Gastroesophageal sphincter (tissue), 4 donors: ENCODE results near the gene BAIAP3. TPM values are rescaled to one million over a fixed set of nuclear protein-coding genes. Genes with fewer than 3 reads are reported as not detected.
"Not testable (repeated sequence)": the region's sequence is repeated elsewhere in the genome, so short reads cannot be mapped to it uniquely, and the experiment has no call there.

Experiments
- ATAC-seq: fragments of 150-250 bp; one replicate; pipeline ENCODE4 v1.9.1; 2016; ENCODE audit warnings: mild to moderate bottlenecking, moderate library complexity
- H3K27ac ChIP-seq, 4 donors: fragments of 200-600 bp; sonication (generic) in 3 of 4; 1 replicate in 3 of 4; 2 replicates in 1 of 4; pipeline ENCODE4 v1.5.1; 2016 to 2019
- H3K27me3 ChIP-seq: fragments of 200-600 bp; sonication (generic); one replicate; pipeline ENCODE4 v1.5.1; 2019
- H3K36me3 ChIP-seq, 2 donors: fragments of 200-600 bp; sonication (generic); one replicate each; pipeline ENCODE4 v1.5.1; 2019; ENCODE audit warnings: control low read depth in 1 of 2
- H3K4me1 ChIP-seq, 3 donors: fragments of 200-600 bp; sonication (generic); 1 replicate in 2 of 3; 2 replicates in 1 of 3; pipeline ENCODE4 v1.5.1; 2016 to 2019; ENCODE audit warnings: control low read depth in 2 of 3
- H3K4me3 ChIP-seq, 2 donors: fragments of 200-600 bp; sonication (generic); one replicate each; pipeline ENCODE4 v1.5.1; 2019; ENCODE audit warnings: mild to moderate bottlenecking in 1 of 2, moderate library complexity in 1 of 2
- H3K9me3 ChIP-seq, 3 donors: fragments of 200-600 bp; sonication (generic); one replicate each; pipeline ENCODE4 v1.5.1; 2017 to 2019; ENCODE audit warnings: control low read depth in 2 of 3
- EP300 ChIP-seq: sonication (generic); formaldehyde crosslinking; IDR thresholded peaks from one replicate; pipeline ENCODE4 v1.6.1; 2017; ENCODE audit warnings: antibody characterized with exemption, mild to moderate bottlenecking
- POLR2A ChIP-seq, 2 donors: fragments of 450-650 bp; IDR thresholded peaks; one replicate each; pipeline ENCODE4 v1.6.1; 2017; ENCODE audit warnings: antibody characterized with exemption in 2 of 2, mild to moderate bottlenecking in 2 of 2, moderate library complexity in 1 of 2
- POLR2AphosphoS5 ChIP-seq: sonication (generic); formaldehyde crosslinking; IDR thresholded peaks from one replicate; pipeline ENCODE4 v1.6.1; 2017; ENCODE audit warnings: antibody characterized with exemption
- WGBS, 2 donors: methylation state at CpG; one replicate each; pipeline ENCODE4 v1.1.5; 2018; ENCODE audit warnings: low coverage in 1 of 2; 5-methylcytosine and 5-hydroxymethylcytosine counted together
- total RNA-seq, 4 donors: library from RNA; depleted of rRNA; stranded (reverse); fragments of >200 nt; gene quantifications; one replicate each; pipeline ENCODE4 v1.1.0, GENCODE V29; 2016
- TF ChIP-seq, protein P1 (sequence below), 4 experiments: fragments of 200-600 bp in 2 of 4; fragments of 450-650 bp in 2 of 4; sonication (generic) in 1 of 4; IDR thresholded peaks; one replicate each; pipeline ENCODE4 v1.5.1; 2017 to 2019; ENCODE audit warnings: antibody characterized with exemption in 4 of 4, mild to moderate bottlenecking in 2 of 4, moderate library complexity in 2 of 4

BAIAP3 gene
- total RNA-seq, 4 donors from 2014 or later: 1.1 to 14.2 (median 3.0) TPM

DNA sequence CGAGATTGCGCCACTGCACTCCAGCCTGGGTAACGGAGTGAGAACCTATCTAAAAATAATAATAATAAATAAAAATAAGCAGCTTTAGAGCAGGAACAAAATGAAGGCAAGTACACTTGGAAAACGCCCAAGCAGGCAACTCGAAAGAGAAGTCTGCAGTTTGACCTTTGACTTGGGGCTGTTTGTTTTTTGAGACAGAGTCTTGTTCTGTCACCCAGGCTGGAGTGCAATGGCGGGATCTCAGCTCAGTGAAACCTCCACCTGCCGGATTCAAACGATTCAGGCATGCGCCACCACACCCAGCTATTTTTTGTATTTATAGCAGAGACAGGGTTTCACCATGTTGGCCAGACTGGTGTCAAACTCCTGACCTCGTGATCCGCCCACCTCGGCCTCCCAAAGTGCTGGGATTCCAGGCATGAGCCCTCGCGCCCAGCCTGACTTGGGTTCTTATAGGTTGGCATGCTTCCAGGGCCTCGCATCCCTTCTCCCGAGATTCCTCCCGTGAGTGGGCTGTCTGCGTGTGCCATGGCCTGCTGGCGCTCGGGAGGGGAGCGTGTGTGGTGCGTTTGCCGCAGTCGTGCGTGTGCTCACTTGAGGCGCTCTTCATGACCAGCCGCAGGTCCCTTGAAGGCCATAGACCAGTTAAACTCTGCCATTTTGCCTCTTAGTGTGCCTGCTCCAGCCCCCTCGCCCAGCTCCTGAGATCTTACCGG lies 42.4 kb upstream of the BAIAP3 start:
- Histone ChIP-seq H3K4me1 (peaks cover 0 to 20% (median 0%) of the 10 kb centered on the region in 3 donors), H3K9me3 (no peaks in the 10 kb centered on the region), H3K27me3 (peaks cover 94% of the 10 kb centered on the region), H3K27ac (no peak overlapping the region), H3K36me3 (no peaks in the 10 kb centered on the region), H3K4me3 (no peak overlapping the region)
- TF ChIP-seq EP300: no peak
- TF ChIP-seq, protein P1, sequence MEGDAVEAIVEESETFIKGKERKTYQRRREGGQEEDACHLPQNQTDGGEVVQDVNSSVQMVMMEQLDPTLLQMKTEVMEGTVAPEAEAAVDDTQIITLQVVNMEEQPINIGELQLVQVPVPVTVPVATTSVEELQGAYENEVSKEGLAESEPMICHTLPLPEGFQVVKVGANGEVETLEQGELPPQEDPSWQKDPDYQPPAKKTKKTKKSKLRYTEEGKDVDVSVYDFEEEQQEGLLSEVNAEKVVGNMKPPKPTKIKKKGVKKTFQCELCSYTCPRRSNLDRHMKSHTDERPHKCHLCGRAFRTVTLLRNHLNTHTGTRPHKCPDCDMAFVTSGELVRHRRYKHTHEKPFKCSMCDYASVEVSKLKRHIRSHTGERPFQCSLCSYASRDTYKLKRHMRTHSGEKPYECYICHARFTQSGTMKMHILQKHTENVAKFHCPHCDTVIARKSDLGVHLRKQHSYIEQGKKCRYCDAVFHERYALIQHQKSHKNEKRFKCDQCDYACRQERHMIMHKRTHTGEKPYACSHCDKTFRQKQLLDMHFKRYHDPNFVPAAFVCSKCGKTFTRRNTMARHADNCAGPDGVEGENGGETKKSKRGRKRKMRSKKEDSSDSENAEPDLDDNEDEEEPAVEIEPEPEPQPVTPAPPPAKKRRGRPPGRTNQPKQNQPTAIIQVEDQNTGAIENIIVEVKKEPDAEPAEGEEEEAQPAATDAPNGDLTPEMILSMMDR (IDR thresholded peaks at IDR 0.05): no peak
- TF ChIP-seq POLR2A (IDR thresholded peaks at IDR 0.05): no peak
- TF ChIP-seq POLR2AphosphoS5: no peak
- ATAC-seq: no peak
- 58% methylated on average over 6 to 12 of the region's 29 CpGs for WGBS, 2 donors

- Histone ChIP-seq H3K27ac (no peak overlapping the region), H3K9me3 (no peaks in the 10 kb centered on the region), H3K27me3 (peaks cover 91% of the 10 kb centered on the region), H3K4me3 (no peak overlapping the region), H3K36me3 (no peaks in the 10 kb centered on the region), H3K4me1 (peaks cover 0 to 20% (median 0%) of the 10 kb centered on the region in 3 donors)
- TF ChIP-seq POLR2AphosphoS5 (no peak), POLR2A (IDR thresholded peaks at IDR 0.05) (no peak), EP300 (no peak)
- TF ChIP-seq, protein P1 (IDR thresholded peaks at IDR 0.05): no peak
- 45 to 63% methylated on average over 5 to 13 of the region's 17 CpGs for WGBS, 2 donors
- ATAC-seq: no peak
These were observed 41.9 kb upstream of the BAIAP3 start for GRCh38 chr16:1291576-1291974.

DNA sequence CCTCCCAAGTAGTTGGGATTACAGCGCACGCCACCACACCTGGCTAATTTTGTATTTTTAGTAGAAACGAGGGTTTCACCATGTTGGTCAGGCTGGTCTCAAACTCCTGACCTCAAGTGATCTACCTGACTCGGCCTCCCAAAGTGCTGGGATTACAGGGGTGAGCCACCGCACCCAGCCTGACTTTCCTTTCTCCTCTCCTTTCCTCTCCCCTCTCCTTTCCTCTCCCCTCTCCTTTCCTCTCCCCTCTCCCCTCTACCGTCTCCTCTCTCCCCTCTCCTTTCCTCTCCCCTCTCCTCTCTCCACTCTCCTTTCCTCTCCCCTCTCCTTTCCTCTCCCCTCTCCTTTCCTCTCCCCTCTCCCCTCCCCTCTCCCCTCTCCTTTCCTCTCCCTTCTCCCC lies 41.2 kb upstream of the BAIAP3 start:
- H3K27ac ChIP-seq, ATAC-seq, H3K36me3 ChIP-seq, H3K9me3 ChIP-seq, H3K4me3 ChIP-seq: not testable (repeated sequence)
- peaks cover 91% of the 10 kb centered on the region for H3K27me3 ChIP-seq
- WGBS, 2 donors: 36 to 72% methylated on average over 3 to 6 of the region's 6 CpGs
- peaks cover 0 to 26% (median 0%) of the 10 kb centered on the region in 3 donors for H3K4me1 ChIP-seq

- not testable (repeated sequence) for H3K36me3 ChIP-seq, ATAC-seq, H3K9me3 ChIP-seq, H3K27ac ChIP-seq, H3K4me3 ChIP-seq
- peaks cover 0 to 28% (median 0%) of the 10 kb centered on the region in 3 donors for H3K4me1 ChIP-seq
- peaks cover 88% of the 10 kb centered on the region for H3K27me3 ChIP-seq
- 65% methylated on average over 6 of the region's 8 CpGs; no CpG with 5 or more reads in 1 of the 2 donors for WGBS, 2 donors
These were observed 40.6 kb upstream of the BAIAP3 start for GRCh38 chr16:1292808-1293207.

- Histone ChIP-seq H3K9me3 (no peaks in the 10 kb centered on the region), H3K27me3 (peaks cover 86% of the 10 kb centered on the region), H3K4me3 (no peak overlapping the region), H3K4me1 (peaks cover 0 to 17% (median 0%) of the 10 kb centered on the region in 3 donors), H3K27ac (no peak overlapping the region), H3K36me3 (no peaks in the 10 kb centered on the region)
- TF ChIP-seq EP300: no peak
- TF ChIP-seq POLR2A (IDR thresholded peaks at IDR 0.05): no peak
- TF ChIP-seq, protein P1 (IDR thresholded peaks at IDR 0.05): no peak
- TF ChIP-seq POLR2AphosphoS5: no peak
- no peak for ATAC-seq
- 65 to 67% methylated on average over 4 to 9 of the region's 11 CpGs for WGBS, 2 donors
These were observed 39.4 kb upstream of the BAIAP3 start for GRCh38 chr16:1293921-1294656.

- no peaks in the 10 kb centered on the region for H3K36me3 ChIP-seq
- peaks cover 86% of the 10 kb centered on the region for H3K27me3 ChIP-seq
- no peaks in the 10 kb centered on the region for H3K9me3 ChIP-seq
- TF ChIP-seq, protein P1 (IDR thresholded peaks at IDR 0.05): no peak
- peaks cover 0 to 11% (median 0%) of the 10 kb centered on the region in 3 donors for H3K4me1 ChIP-seq
- no peak for ATAC-seq
- no peak overlapping the region for H3K27ac ChIP-seq
- no peak overlapping the region for H3K4me3 ChIP-seq
- 46 to 67% methylated on average over 1 to 5 of the region's 5 CpGs for WGBS, 2 donors
These were observed 38.0 kb upstream of the BAIAP3 start for GRCh38 chr16:1295465-1295864.

- H3K27ac ChIP-seq, H3K9me3 ChIP-seq, H3K36me3 ChIP-seq, H3K4me3 ChIP-seq, ATAC-seq: not testable (repeated sequence)
- Histone ChIP-seq H3K27me3 (peaks cover 86% of the 10 kb centered on the region), H3K4me1 (peaks cover 0 to 20% (median 7%) of the 10 kb centered on the region in 3 donors)
- 60 to 70% methylated on average over 2 of the region's 8 CpGs for WGBS, 2 donors
These were observed 36.8 kb upstream of the BAIAP3 start for GRCh38 chr16:1296688-1297017.
